Stimulated activated CD4-positive, alpha-beta T cell treated with anti-CD3 and anti-CD28 coated beads, Interleukin-15, amount 100 ng/mL, for 48 hours (primary cell): Measurements from ENCODE around the gene KRT3.
"Not testable (repeated sequence)": the region's sequence is repeated elsewhere in the genome, so short reads cannot be mapped to it uniquely, and the experiment has no call there.

Experiments used
- DNase-seq, 2 donors: peaks; one replicate each; pipeline ENCODE4 v3.0.0-alpha.2; 2020; ENCODE audit warnings: low read depth in 2 of 2

The KRT3 gene

DNA sequence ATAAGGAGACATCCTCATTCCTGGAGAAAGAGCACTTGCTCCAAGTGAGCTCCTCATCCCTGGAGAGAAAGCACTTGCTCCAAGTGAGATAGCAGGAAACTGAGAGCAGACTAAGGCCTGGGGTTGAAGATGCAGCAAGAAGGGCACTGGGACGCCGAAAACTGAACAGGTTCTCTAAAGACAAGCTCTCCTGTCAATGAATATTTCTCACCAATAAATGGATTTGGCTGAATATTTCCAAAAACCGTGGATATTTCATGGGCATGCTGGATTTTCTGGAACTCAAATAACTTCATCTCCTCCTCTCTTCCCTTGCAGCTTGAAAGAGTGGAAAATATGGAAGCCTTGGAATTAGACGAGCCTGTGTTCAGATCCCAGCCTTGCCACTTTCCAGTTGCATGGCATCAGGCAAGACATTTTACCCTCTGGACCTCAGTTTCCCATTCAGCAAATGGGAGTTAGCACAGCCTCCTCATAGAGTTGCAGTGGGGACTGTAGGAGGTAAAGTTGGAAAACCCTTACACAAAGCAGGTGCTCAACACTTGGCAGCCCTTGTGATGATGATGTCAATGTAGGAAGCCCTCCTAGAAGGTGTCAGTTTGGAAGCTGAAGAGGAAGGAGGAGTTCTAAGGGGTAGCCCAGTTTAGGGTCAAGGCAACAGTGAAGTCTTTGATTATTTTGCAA lies 14.4 kb downstream of the KRT3 start:
- DNase-seq = no peak

DNA sequence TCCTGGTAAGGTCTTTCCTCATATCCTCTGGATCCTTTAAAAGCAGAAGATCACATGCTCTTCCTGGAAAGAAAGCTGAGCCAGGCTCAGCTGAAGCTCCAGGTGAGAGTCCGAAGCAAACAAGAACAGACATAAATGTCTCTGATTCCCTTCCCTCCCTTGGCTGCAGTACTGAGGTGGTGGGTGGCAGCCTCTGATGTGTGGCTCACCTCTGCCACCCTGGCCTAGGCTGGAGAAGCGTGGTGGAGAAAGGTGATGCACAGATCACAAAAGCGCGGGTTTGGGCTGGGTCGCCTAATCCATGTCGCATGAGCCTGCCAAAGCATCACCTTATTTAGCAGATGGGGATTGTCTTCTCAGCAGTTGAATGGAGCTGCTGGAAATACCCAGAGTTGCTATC lies 16.0 kb downstream of the KRT3 start:
- no peak for DNase-seq

DNA sequence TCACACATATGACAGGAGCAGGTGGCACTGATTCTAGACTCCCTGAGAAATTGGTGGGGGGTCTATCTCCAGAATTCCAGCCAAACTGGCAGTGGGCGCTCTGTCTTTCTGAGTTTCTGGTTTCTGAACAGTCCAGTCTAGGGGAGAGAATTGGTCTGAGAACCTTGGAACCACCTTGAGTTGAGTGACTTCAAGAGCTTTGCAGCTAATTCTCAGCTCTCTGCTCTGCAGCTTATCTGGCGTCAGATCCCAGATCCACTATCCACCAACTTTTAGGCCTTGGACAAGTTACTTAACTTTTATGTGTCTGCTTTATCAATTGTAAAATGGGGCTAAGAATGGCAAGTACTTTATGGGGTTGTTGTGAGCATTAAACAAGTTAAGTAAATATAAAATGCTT lies 17.1 kb downstream of the KRT3 start:
- no peak for DNase-seq

DNA sequence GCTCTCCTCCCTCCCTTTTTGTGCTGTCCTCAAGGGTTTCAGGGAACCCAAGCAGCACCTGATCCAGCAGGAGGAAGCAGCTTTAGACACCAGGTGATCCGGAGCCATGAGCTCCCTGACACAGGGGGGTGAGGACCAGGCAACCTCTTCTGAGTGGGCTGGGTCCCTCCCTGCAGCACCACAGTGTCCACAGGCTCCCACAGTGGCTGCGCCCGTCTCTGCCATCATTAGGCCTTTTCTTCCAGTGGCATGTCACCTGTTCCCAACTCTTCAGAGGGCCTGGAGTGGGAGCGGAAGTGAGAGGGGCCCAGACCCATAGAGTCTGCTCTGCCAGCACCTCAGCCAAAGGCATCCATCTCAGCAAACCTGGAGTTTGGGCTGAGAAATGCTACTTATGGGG lies 18.4 kb downstream of the KRT3 start:
- DNase-seq = no peak

DNA sequence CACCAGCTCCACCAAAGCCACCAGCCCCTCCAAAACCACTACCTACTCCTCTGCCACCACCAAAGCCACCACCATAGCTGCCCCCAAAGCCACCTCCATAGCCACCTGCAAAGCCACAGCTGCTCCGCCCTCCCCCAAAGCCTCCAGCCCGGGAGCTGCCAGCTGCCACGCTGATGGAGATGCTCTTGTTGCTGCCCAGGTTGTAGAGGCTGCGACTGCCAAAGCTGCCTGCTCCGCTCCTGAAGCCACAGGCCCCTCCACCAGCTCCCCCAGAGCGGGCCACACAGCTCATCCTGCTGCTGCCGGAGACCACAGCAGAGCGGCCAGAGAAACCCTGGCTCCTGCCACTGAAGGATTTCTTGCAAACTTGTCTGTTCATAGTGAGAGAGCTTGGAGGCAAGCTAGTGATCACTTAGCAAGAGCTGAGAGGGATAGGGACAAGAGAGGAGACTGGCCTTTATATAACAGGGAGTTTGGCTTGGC lies 19.0 kb downstream of the KRT3 start, which contains the start of gene KRT76:
KRT76 (minus strand) TSS at position 433 of the 483 bp plus-strand sequence; CDS start at position 379, 54 bp downstream.
- DNase-seq = no peak

DNA sequence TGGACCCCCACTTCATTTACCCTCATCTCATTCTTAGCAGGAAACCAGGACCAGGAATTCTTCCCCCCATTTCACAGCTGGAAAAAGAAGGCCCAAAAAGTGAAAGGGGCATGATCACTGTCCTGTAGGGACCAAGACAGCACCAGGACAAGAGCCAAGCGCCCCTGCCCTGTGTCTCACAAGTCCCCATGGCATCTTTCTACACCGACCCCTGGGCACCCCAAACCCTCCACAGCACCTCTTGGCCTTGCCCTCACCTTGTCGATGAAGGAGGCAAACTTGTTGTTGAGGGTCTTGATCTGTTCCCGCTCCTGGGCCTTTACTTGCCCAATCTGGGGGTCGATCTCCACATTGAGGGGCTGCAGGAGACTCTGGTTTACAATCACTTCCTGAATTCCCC lies 19.5 kb downstream of the KRT3 start:
- DNase-seq = no peak

DNA sequence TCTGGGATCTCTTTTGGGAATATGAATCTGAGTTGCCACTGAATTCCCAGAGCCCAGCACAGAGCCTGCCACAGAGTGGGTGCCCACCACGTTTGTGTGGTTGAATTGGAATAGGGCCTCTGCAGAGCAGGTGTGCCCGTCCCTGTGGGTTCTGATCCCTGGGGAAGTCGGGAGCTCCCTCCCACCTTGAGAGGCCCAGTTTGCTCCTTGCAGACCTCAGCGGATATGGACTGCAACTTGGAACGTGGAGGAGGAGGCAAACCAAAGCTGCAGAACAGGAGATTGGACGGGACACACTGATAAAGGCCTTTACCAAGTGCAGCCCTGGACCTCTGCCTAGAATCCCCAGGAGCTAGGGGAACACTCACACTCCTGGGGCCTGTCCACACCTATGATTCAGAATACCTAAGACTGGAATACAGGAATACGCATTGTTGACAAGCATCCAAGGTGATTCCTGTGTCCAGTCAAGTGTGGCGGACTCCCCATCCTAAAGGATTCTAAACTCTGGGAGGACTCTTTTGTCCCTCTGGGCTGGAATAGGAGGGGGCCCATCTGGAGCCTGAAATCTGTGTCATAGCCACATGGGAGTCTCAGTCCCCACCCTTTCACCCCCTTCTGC lies 21.2 kb downstream of the KRT3 start:
- no peak for DNase-seq

DNA sequence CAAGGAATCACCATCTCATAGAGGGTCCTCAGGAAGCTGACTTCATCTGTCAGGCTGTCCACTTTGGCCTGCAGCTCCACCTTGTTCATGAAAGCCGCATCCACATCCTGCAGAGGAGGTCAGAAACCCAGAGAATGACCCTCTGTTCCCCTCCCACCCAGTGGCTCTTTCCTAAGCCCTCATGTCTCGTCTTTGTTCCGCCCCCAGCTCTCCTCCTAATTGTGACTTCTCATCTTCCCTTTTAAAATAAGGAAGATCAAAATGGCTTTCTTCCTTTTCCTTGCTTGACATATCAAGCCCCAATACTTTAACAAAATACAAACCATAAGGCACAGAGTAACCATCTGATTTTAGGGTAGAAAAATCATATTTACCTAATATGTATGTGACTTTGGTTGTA lies 23.1 kb downstream of the KRT3 start:
- DNase-seq = no peak

DNA sequence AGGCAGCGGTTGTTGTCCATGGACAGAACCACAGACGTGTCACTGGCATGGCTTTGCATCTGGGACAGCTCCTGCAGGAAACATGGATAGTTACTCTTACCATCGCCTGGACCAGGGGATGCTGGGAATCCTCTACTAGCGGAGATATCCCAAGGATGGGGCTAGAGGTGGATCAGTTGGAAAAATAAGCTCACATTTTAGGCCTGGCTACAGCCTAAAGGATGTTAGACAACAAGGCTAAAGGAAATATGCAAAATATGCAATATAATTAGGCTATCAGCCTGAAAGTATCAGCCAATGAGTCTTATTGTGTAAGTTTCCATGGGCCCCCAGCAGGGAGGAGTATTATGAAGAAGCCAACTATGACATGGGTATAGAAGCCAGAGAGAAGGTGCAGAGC lies 23.7 kb downstream of the KRT3 start:
- DNase-seq = no peak

DNA sequence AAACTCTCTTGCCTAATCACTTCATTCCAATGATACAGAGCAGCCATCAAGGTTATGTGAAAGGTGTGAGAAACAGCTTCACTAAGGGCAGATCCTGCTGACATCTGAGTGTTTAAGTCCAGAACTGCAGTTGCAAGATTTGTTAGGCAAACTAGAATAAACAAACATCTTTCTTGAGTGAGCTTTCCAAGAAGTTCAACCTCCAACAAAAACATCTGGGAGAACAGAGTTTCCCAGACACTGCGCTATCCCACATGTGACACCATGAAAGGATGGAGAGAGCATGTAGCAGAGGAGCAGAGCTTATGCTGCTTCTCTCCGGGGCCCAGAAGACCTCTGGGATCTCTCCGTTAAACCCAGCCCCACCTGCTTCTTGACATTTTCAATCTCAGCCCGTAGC lies 24.4 kb downstream of the KRT3 start:
- no peak for DNase-seq

DNA sequence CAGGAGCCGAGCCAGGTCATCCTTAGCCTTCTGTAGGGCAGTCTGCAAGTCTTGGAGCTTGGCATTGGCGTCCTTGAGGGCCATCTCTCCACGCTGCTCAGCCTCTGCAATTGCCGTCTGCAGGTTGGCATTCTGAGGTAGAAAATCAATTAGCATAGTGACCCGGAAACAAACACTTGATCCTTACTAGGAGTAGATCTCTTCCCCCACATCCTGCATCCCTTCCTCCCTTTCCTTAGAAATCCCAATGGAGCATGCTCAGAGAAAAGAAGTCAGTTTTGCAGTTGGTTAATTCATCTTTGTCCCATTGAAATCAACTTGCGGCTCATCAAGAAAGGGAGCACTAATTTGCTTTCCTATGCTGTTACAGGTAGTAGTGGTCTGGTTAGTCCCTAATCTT lies 24.8 kb downstream of the KRT3 start:
- DNase-seq = no peak

DNA sequence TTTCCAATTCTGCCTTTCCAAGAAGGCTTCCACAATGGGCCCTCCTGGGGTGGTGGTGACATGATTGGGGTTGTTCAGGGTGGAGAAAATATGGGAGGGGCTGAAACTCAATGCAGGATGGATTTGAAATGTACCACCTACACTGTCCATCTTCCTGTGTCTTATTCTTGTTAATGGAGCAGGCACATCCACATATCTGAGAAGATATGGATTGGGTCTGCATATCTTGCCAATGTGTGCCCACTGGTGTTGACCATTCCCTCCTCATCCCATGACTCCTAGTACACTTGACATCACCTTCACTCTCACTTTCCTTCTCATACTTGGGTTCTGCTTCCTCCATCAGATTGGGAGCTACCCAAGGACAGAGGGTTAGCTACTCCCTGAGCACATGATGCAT lies 26.0 kb downstream of the KRT3 start:
- DNase-seq = no peak

DNA sequence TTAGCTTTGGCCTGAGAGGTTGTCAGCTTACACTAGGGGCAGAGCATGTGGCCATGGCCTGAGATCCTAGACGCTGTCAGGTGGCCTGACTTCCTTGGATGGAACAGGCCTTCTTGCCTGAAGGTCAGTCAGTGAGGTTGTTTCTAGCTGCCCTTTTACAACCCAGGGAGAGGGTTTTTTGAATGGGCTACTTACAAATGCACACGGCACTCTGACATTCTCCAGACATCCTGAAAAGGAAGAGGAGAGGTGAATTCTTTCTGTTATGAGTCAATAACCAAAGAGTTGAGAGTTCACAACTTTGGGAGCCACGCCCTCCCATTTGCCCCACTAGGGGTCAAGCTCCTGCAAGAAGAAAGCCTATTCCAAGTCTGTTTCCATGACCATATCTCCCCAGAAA lies 26.6 kb downstream of the KRT3 start:
- no peak for DNase-seq

DNA sequence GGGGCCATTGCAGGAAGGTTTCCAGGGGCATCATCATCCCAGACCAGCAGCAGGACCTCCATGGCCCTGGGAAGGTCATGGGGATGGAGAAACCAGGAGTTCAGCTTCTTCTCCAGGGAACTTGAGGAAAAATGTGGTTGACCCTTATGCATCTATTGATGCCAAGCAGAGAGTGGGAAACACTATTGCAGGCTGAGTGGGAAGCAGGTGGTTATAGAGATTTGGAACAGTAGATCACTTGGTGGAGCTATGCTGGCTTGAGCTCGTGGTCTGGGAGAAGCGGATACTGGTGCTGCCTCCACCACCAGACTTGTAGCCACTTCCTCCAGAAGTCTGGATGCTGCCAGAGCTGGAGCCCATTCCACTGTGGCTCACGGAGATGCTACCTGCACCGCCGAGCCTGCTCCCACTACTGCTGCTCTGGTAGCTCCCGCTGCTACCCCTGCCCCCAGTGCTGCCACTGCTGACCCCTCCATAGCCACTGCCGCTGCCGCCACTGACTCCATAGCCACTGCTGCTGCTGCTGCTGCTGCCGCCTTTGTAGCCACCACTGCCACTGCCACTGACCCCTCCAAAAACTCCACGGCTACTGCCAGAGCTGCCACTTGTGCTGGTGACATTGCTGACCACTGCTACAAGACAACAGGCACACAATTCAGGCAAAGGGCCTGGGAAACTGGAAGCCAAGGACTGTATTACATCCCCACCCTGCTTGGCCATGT lies 27.3 kb downstream of the KRT3 start:
- no peak for DNase-seq

DNA sequence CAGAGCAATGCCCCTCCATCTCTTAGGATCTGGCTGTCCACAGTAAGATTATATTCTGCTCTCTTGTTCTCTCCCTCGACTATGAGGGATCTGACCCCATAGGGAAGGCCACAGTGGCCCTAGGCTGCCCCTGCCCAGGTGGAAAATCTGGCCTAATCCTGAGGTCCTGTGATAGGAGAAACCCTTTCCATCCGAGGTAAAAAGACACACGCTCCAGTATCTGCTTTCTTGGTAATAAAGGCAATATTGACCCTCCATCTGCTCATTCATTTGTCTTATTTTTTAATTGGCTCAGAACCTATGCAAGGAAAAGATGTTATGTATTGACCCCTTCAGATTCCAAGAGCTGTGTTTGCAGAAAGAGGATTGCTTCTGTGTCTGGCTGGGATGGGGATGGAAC lies 28.5 kb downstream of the KRT3 start:
- no peak for DNase-seq

DNA sequence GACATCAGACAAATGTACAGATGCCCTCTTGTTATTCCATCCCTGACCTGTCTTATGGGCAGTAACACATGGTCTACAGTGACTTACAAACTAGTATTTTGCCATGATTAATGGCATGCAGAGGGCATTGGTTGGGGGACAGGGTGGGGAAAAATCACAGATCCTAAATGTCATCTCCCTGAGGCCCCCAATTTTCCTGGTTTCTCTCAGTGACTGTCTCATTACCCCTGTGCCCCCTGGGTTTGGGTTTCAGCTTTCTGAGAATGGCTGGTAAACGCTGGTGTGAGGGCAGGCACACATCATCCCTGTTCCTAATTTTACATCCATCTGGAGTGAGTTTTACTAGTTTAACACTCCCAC lies 28.9 kb downstream of the KRT3 start:
- no peak for DNase-seq

DNA sequence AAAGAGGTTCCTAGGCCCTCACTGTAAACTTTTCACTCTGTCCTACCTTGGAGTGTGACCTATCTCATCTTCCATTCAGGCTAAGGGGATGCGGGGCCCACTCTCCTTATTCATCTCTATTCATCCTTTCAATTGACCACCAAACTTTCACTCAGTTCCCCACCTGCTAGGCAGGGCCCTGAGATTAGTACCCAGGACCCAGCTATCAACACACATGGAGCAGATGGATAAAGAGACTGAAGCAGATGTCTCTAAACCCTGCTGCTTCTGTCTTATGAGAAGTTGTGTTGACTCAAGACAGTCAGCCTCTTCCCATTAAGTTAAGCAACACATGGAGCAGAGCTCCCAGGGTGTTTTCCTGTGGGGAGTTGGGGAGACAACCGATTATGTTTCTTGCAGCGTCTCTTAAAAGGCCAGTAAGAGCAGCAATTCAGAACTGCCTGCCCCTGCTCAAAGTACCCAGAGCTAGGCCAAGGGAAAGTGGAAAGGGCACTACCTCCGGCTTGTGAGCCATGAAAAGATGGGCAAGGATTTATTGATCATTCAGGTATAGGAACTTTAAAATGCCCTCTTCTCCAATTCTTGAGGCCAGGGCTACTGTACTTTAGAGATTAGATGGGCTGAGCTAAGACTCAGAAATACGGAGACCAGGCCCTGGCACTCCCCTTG lies 29.4 kb downstream of the KRT3 start:
- DNase-seq = no peak

DNA sequence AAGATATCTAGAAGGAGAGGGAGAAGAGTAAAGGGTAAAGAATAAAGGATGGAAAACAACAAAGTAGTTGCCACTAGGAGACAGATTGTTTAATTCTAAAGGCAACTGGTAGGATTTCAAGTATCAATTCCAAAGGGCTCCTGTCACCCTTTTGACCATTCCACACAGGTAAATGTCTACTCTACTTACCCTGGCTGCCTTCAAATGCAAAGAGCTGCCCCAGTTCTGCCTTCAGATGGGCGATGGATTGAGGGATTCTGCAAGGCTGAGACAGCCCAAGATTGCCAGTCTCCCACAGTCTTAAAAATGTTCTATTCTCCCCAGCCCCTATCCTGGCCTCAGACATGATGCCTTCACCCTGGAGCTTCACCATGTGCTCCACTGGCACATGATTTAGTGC lies 30.2 kb downstream of the KRT3 start:
- DNase-seq = no peak

DNA sequence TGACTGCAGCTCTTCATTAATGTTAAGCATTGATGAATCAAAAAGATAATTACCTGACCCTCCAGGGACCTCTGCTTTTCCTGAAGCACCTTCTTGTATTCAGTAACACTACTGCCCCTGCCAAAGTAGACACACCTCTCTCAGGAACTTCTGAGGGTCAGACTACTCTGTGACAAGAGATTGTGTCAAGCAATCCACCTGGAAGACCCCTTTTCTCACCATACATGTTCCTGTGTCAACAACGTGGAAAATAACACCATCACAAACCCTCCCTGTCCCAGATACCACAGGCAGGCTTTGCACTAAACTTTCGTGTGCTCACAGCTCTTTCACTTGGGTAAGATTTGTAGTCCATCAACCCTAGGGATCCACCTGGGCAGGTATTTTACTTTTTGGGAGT lies 31.9 kb downstream of the KRT3 start:
- no peak for DNase-seq

DNA sequence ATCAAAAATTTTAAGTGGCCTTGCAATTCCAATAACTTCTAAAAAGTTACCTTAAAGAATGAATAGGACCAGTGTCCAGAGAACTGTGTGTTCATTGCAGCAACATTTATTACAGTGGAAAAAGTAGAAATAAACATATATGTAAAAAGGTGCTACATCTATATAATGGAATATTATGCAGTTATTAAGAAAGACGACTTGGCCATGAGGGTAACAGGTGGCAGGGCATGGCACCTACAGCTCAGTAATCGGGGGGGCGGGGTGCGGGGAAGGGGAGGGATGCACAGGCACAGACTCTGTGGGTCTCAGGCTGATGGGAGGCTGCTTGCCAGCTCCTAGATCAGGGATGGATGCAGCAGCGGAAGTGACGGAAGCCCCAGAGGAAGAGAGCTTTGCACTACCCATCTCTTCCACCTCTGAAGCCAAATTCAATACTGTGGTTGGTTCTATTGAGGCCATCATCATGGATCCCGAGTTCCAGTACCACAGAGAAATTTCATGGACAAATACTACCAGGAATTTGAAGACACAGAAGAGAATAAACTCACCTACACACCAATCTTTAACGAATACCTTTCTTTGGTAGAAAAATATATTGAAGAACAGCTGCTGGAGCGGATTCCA lies 32.8 kb downstream of the KRT3 start:
- no peak for DNase-seq

DNA sequence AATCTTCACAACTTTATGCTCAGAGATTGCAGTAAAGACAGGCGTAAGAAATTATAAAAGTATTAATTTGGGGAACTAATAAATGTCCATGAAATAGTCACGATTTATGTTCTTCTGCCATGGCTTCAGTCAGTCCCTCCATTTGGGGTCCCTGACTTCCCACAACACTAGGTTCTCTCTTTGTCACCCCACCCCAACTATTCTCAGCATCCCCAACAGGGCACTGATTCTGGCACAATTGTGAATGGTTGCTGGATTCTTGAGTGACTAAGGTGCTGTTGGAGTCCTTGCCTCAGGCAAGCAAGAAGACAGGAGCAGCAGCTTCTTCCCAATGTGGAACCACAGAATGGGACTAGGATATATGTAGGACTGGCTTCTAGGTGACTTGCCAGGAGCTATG lies 34.1 kb downstream of the KRT3 start:
- DNase-seq = no peak

DNA sequence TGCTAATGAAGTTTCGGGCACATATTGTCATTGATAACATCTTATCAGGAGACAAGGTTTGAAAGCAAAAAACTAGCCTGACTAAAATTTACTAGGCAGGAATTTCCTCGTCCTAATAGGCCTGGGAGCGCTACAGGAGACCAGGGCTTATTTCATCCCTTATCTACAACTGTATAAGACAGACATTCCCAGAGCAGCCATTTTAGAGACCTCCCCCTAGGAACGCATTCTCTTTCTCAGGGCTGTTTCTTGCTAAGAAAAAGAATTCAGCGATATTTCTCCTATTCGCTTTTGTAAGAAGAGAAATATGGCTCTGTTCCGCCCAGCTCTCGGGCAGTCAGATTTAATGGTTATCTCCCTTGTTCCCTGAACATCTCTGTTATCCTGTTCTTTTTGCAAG lies 34.7 kb downstream of the KRT3 start:
- DNase-seq = not testable (repeated sequence)
